ENCODE measurements around the gene DUSP22.
"Not testable (repeated sequence)": the region's sequence is repeated elsewhere in the genome, so short reads cannot be mapped to it uniquely, and the experiment has no call there.

DUSP22 gene

DNA sequence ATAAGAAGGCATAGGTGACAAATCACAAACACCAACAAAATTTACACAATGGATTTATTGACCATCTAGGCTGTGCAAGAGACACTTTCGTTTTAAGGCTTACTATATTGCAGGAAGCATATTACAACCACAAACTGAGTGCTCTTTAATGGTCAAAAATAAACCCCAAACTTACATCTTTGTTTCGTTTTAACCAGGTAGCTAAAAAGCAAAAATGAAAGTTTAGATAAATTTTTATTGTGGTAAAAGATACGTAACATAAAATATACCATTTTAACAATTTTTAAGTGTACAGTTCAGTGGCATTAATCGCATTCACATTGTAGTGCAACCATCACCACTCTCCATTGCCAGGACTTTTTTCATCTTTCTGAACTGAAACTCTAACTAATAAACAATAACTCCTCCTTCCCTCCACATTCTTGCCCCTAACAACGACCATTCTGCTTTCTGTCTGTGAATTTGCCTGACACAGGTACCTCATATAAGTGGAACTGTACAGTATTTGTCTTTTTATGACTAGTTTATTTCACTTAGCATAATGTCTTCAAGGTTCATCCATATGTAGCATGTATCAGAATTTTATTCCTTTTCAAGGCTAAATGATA lies 32.3 kb upstream of the DUSP22 start:
- no peaks in the 10 kb centered on the region for H3K36me3 Mint-ChIP-seq
- peaks cover 3% of the 10 kb centered on the region for H3K9me3 Mint-ChIP-seq
- peaks cover 19% of the 10 kb centered on the region for H3K4me1 Mint-ChIP-seq
- DNase-seq (ENCODE audit: low spot score in 2 of 2): no peak
- H3K27ac Mint-ChIP-seq: no peak overlapping the region
- H3K4me3 Mint-ChIP-seq: peak overlapping the region; percentile 10
- no peak for ATAC-seq

DNA sequence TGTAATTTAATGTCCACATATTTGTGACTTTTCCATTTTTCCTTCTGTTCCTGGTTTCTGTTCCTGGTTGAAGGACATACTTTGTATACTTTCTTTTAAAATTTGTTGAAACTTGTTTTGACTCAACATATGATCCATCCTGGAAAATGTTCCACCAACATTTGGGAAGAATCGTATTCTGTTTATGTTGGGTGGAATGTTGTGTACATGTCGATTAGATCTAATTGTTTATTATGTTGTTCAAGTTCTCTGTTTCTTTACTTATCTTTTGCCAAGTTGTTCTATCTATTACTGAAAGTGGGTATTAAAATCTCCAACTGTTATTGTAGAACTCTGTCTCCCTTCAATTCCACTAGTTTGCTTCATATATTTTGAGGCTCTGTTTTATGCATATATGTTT lies 27.7 kb upstream of the DUSP22 start:
- no peak overlapping the region for H3K4me3 Mint-ChIP-seq
- no peak for ATAC-seq
- H3K4me1 Mint-ChIP-seq: peaks cover 7% of the 10 kb centered on the region
- DNase-seq (ENCODE audit: low spot score in 2 of 2): no peak
- no peak overlapping the region for H3K27ac Mint-ChIP-seq
- H3K36me3 Mint-ChIP-seq: no peaks in the 10 kb centered on the region
- no peaks in the 10 kb centered on the region for H3K9me3 Mint-ChIP-seq

DNA sequence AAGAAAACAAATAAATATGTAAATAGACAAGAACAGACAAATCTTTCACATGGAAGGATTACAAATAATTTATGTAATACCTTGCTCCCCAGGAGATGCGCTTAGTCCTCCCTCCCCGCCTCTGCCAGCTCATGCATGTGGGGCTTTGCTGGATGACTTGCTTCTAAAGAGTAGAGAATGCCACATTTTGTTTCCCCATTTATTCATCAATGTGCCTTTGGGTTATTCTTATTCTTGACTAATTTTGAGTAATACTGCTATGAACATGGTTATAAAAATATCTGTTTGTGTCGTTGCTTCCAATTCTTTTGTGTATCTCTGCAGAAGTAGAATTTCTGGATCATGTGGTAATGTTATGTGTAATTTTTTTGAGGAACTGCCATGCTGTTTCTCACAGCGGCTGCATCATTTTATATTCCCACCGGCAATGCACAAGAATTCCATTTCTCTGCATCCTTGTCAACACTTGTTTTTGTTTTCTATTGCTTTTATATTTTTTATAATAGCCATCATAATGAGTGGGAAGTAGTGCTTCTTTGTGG lies 23.8 kb upstream of the DUSP22 start:
- Mint-ChIP-seq H3K9me3 (peaks cover 3% of the 10 kb centered on the region), H3K4me1 (peaks cover 16% of the 10 kb centered on the region), H3K36me3 (no peaks in the 10 kb centered on the region), H3K27ac (no peak overlapping the region), H3K4me3 (no peak overlapping the region)
- no peak for ATAC-seq
- DNase-seq (ENCODE audit: low spot score in 2 of 2): no peak

DNA sequence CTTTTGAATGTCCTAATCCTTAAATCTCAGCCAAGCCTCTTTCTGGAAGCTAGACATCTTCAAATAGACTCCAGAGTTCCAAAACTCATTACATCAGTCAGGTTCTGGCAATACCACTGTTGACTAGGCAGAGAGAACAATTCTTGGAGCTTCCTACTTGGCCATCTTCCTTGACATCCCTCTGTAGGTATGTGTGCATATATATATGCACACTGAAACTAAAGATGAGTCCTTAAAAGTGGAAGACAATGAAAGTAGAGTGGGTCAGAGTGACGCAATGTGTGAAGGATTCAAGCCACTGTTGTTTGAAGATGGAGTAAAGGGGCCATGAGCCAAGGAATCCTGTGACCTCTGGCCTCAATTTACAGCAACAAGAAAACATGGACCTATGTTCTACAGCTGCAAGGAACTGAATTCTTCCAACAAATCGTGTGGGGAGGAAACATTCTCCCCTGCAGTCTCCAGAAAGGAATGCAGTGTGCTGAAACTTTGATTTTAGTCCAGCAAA lies 18.7 kb upstream of the DUSP22 start:
- no peak overlapping the region for H3K4me3 Mint-ChIP-seq
- ATAC-seq (no peak), DNase-seq (ENCODE audit: low spot score in 2 of 2) (no peak)
- H3K36me3 Mint-ChIP-seq: no peaks in the 10 kb centered on the region
- H3K4me1 Mint-ChIP-seq: peaks cover 16% of the 10 kb centered on the region
- no peak overlapping the region for H3K27ac Mint-ChIP-seq
- peaks cover 3% of the 10 kb centered on the region for H3K9me3 Mint-ChIP-seq

DNA sequence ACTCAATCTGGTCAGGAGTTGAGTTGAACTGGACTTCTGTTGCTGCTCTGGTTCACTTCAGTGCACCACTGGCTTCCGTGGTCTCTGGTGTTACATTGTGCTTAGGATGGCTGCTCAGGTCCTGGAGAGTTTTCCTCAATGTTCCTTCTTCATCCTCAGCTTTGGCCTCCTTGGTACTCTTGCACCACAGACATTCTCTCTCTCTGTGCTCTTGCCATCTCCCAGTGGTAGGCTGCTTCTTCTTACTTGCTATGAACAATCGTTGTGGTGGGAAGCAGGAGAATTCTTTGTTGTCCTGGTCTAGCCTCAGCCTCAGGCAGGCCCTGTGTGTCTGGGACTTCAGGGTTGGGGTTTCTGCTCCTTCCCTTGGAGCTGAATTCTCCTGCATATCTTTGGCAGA lies 14.5 kb upstream of the DUSP22 start:
- ATAC-seq (no peak), DNase-seq (ENCODE audit: low spot score in 2 of 2) (peak in 1 of 2 donors; percentile 30)
- no peak overlapping the region for H3K4me3 Mint-ChIP-seq
- no peak overlapping the region for H3K27ac Mint-ChIP-seq
- H3K9me3 Mint-ChIP-seq: no peaks in the 10 kb centered on the region
- peaks cover 4% of the 10 kb centered on the region for H3K4me1 Mint-ChIP-seq
- no peaks in the 10 kb centered on the region for H3K36me3 Mint-ChIP-seq

DNA sequence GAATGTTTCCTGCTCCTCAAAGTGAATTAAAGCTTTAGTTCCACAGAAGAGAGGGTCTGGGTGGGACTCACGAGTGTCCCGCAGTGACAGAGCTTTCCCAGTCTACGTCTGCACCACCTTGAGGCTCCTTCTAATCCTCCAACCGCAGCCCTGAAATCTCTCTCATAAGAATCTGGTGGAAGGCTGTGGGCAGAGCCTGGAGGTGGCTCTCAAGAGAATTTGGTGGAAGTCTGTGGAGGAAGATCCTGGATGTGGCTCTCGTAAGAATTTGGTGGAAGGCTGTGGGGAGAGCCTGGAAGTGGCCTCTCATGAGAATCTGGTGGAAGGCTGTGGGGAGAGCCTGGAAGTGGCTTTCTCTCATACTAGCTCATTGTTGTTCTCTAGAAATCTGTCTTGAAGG lies 13.8 kb upstream of the DUSP22 start:
- H3K9me3 Mint-ChIP-seq: no peaks in the 10 kb centered on the region
- H3K27ac Mint-ChIP-seq: no peak overlapping the region
- ATAC-seq (no peak), DNase-seq (ENCODE audit: low spot score in 2 of 2) (peak in 1 of 2 donors; percentile 41)
- H3K36me3 Mint-ChIP-seq: no peaks in the 10 kb centered on the region
- H3K4me3 Mint-ChIP-seq: no peak overlapping the region
- H3K4me1 Mint-ChIP-seq: no peaks in the 10 kb centered on the region

DNA sequence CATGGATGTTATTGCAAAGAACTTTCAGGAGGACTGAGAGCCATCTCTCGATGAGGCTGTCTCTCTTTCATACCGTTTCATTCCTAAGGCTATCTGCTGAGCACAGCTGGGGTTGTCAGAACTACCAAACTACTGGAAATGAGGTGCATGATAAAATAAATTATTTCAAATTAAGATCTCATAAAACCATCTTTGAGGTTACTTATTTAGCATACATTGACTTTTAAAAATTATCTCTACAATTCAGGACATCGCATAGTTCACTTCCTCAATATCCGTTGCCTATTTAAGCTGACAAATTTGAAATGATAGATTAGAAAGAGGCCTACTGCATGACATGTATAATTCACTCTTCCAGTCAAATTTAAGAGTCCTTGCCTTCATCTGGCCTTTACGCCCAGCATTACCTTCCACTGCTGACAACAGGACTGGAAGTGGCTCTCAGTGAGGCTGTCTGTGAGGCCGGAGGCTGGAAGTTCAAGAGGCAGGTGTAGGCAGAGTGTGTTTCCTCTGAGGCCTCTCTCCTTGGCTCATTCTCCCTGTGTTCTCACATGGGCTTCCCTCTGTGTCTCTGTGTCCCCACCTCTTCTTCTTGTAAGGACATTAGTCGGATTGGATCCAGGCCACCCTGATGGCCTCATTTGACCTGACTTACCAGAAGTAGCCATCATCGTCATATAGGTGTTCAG lies 12.8 kb upstream of the DUSP22 start:
- peak in 1 of 2 donors; percentile 15 for DNase-seq (ENCODE audit: low spot score in 2 of 2)
- no peaks in the 10 kb centered on the region for H3K4me1 Mint-ChIP-seq
- no peak overlapping the region for H3K27ac Mint-ChIP-seq

DNA sequence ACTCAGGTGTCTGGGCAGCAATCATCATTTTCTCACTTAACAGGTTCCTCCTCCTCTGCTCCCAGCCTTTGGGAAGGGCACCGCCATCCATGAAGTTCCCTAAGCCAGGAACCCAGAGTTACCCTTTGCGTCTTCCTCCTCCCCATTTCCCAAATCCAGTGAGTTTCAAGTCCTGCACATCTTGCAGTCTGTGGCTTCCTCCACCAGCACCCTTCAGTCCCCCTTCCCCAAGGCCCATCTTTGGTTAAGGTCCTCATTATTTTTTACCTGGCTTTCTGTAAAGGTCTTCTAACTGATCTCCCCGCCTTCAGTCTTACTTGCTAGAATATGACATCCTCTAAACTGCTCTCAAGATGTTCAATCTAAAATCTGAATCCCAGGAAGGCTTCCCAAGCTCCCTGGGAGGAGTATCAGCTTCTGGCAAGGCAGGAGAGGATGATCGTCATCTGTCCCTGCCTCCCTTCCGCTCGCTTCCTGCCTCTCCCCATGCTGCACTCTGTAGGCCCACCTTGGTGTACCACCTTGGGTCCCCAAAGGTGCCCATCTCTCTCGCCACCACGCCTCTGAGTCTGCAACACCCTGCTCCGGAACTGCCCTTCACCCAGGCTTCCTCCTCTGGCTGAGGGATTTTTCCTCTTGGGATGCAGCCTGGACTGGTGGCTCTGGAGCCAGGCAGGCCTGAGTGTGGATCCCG lies 11.4 kb upstream of the DUSP22 start:
- Mint-ChIP-seq H3K4me3 (no peak overlapping the region), H3K4me1 (peaks cover 8% of the 10 kb centered on the region), H3K27ac (no peak overlapping the region), H3K9me3 (no peaks in the 10 kb centered on the region), H3K36me3 (no peaks in the 10 kb centered on the region)
- ATAC-seq (no peak), DNase-seq (ENCODE audit: low spot score in 2 of 2) (peak in 1 of 2 donors; percentile 41)

More for the DNA sequence above, 12.8 kb upstream of the DUSP22 start:
- no peaks in the 10 kb centered on the region for H3K9me3 Mint-ChIP-seq
- H3K36me3 Mint-ChIP-seq: no peaks in the 10 kb centered on the region
- no peak overlapping the region for H3K4me3 Mint-ChIP-seq
- no peak for ATAC-seq

DNA sequence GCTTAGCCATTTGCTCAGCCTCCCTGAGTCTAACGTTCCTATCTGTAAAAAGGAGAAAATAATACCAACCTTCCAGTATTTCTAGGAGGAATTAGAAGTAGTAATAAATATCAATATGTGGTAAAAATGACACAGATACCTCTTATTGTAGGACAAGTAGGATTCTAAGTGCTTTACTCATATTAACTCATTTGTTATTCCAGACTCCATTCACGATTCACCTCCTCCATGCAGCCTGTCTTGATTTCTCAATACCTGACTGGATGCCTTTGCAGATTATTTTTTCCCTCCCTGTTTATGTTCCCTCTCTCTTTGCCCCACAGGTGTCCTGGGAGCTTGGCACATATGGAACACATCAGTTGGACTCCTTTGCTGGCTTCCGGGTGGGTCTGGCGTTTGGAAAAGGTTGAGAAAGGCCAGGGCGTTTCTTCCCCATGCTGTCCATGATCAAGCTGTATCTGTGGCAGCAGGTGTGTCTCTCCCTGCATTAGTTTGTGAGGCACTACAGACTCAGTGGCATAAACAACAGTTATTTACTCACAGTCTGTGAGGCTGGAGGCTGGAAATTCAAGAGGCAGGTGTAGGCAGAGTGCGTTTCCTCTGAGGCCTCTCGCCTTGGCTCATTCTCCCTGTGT lies 10.7 kb upstream of the DUSP22 start:
- no peak overlapping the region for H3K4me3 Mint-ChIP-seq
- H3K4me1 Mint-ChIP-seq: peaks cover 10% of the 10 kb centered on the region
- H3K36me3 Mint-ChIP-seq: no peaks in the 10 kb centered on the region
- no peaks in the 10 kb centered on the region for H3K9me3 Mint-ChIP-seq
- H3K27ac Mint-ChIP-seq: no peak overlapping the region
- DNase-seq (ENCODE audit: low spot score in 2 of 2) (no peak), ATAC-seq (no peak)

DNA sequence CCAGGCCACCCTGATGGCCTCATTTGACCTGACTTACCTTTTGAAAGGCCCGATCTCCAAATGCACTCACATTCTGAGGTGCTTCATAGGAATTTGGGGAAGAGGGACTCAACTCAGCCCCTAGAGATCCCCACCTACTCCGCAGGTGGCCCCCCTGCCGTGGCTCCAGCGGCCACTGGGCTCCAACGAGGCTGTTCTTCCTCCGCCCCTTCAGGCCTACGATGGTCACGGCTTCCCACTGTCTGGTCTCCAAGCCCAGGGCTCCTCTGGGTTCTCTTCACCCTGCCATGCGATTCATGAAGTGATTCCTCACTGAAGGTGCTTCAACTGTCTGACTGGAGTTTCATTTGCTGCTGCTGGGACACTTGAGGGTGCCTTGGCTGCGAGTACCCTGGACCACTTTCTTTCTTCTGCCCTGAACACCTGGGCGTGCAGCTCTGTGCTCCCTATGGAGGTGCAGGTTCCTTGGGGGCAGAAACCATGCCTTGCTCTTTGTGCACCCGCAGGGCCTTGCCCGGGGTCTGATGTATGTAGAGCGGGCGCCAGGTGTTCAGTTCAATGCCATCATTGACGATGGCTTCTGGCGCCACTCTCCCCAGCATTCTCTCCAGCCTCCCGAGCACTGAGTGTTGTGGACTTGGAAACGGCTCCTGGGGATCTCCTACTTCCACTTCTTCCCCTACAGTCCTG lies 10.0 kb upstream of the DUSP22 start:
- DNase-seq (ENCODE audit: low spot score in 2 of 2) (no peak), ATAC-seq (no peak)
- Mint-ChIP-seq H3K36me3 (no peaks in the 10 kb centered on the region), H3K27ac (no peak overlapping the region), H3K4me3 (no peak overlapping the region), H3K4me1 (peaks cover 16% of the 10 kb centered on the region), H3K9me3 (no peaks in the 10 kb centered on the region)

DNA sequence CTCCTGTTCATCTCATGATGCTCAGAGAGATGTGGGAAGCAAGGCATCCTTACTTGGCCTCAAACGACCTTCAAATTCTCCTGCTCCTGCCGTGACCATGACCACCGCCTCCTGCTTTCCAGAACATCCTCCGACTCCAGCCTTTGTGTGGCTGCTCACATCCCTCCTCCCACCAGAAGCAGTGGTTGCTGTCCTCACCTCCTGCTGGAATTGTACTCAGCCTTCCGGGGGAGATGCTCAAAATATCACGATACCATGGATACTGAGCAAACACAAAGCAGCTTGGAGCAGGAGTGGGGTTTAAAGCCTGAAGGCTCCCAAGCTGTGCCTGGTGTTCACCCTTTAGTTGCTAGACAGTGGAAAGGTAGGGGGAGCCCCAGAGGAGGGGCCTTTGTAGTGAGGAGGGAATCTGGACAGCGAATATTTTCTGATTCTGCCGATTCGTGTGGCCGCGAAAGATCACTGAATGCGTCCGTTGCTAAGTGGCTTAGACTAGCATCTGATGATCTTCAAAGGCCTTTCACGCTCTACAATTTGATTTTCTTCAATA lies 9.3 kb upstream of the DUSP22 start:
- H3K4me3 Mint-ChIP-seq: no peak overlapping the region
- no peaks in the 10 kb centered on the region for H3K36me3 Mint-ChIP-seq
- DNase-seq (ENCODE audit: low spot score in 2 of 2): no peak
- no peaks in the 10 kb centered on the region for H3K9me3 Mint-ChIP-seq
- no peak for ATAC-seq
- H3K4me1 Mint-ChIP-seq: peaks cover 23% of the 10 kb centered on the region
- H3K27ac Mint-ChIP-seq: no peak overlapping the region

DNA sequence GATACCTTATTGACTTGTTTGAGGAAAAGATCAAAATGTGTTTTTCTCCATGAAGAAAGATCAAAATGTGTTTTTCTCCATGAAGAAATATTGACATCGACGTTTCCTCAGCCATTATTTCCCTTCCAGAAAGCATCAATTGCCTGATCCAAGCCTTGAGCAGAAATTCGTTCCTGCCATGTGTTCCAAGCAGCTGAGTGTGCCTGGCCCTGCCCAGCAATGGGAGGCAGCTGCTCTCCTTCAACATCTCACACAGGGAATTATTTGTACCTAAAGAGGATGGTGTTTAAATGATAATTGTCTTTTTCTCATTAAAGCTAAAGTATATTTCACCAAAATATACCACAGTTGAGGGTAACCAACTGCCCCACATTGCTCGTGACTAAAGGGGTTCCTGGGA lies 7.8 kb upstream of the DUSP22 start:
- H3K9me3 Mint-ChIP-seq: no peaks in the 10 kb centered on the region
- no peak for ATAC-seq
- H3K4me1 Mint-ChIP-seq: peaks cover 30% of the 10 kb centered on the region
- no peak for DNase-seq (ENCODE audit: low spot score in 2 of 2)
- H3K36me3 Mint-ChIP-seq: no peaks in the 10 kb centered on the region
- H3K4me3 Mint-ChIP-seq: no peak overlapping the region
- no peak overlapping the region for H3K27ac Mint-ChIP-seq

DNA sequence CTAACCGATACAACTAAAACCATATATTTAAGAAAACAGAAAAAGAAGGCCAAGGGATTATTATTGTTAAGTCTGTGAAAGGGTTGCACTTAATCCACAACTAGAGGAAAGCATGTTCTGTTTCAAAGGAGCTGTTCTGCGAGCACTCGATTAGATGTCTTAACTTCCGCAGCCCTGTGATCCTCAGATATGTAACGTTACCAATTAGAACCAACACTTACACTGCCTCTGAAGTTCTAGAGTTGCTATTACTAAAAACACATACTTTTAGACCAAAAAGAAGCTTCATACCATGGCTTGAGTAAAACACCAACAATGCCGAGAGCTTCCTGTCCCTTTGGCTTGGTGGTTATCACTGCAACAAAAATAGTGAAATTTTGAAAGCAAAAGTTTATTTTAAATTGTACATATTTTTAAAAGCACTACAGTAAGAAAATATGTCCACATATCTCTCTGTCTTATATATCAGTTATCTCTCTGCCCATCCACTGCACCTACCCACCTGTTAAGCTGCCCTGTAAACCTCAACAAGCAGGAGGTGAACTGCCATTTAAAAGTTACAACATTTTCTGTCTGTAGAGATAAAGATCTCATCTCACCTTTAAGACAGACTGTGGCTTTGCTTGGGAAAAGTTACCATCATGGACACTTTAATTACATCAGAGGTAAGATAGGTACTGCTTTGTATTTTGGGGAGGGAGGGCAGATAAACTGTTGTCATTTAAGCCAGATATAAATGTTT lies 7.1 kb upstream of the DUSP22 start:
- H3K4me1 Mint-ChIP-seq: peaks cover 31% of the 10 kb centered on the region
- ATAC-seq: no peak
- no peak overlapping the region for H3K27ac Mint-ChIP-seq
- no peaks in the 10 kb centered on the region for H3K9me3 Mint-ChIP-seq
- no peaks in the 10 kb centered on the region for H3K36me3 Mint-ChIP-seq
- no peak for DNase-seq (ENCODE audit: low spot score in 2 of 2)
- H3K4me3 Mint-ChIP-seq: no peak overlapping the region

DNA sequence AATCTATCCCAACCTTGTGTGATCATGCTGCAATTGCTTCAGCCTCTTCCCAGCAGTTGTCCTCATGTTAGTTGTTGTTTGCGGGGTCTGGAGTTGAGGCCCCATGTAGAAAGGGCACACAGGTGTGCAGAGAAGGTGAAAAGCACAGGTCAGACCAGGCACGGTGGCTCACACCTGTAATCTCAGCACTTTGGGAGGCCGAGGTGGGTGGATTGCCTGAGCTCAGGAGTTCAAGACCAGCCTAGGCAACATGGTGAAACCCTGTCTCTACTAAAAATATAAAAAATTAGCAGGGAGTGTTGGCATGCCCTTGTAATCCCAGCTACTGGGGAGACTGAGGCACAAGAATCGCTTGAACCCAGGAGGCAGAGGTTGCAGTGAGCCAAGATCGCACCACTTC lies 6.4 kb upstream of the DUSP22 start:
- DNase-seq (ENCODE audit: low spot score in 2 of 2); H3K27ac Mint-ChIP-seq; H3K4me3 Mint-ChIP-seq; H3K36me3 Mint-ChIP-seq; ATAC-seq; H3K9me3 Mint-ChIP-seq: not testable (repeated sequence)
- H3K4me1 Mint-ChIP-seq: peaks cover 38% of the 10 kb centered on the region

All from stimulated activated effector memory CD8-positive, alpha-beta T cell treated with anti-CD3 and anti-CD28 coated beads, Interleukin-12 subunit alpha, Interleukin-12 subunit beta, amount 100 ng/mL, for 72 hours (primary cell).